DOHH2 (cell line): ENCODE data around the gene CNGA1.

Experiments used
- CTCF ChIP-seq: fragments of 200-600 bp; sonication (generic); IDR thresholded peaks from one replicate; pipeline ENCODE4 v1.5.1; 2014; ENCODE audit warnings: antibody characterized with exemption, mild to moderate bottlenecking, low read depth, low read length; ENCODE audit not compliant: poor library complexity, severe bottlenecking
- EZH2phosphoT487 ChIP-seq: fragments of 200-600 bp; sonication (generic); IDR thresholded peaks from 2 replicates; pipeline ENCODE4 v1.6.1; 2017; ENCODE audit warnings: borderline replicate concordance, mild to moderate bottlenecking, antibody characterized with exemption, low read length, moderate library complexity, mixed read lengths

- no peak for TF ChIP-seq CTCF
- TF ChIP-seq EZH2phosphoT487 = no peak
Measured at GRCh38 chr4:48011722-48012121, 4.8 kb downstream of the CNGA1 start.
